ENCODE results near the gene COL27A1.

DNA sequence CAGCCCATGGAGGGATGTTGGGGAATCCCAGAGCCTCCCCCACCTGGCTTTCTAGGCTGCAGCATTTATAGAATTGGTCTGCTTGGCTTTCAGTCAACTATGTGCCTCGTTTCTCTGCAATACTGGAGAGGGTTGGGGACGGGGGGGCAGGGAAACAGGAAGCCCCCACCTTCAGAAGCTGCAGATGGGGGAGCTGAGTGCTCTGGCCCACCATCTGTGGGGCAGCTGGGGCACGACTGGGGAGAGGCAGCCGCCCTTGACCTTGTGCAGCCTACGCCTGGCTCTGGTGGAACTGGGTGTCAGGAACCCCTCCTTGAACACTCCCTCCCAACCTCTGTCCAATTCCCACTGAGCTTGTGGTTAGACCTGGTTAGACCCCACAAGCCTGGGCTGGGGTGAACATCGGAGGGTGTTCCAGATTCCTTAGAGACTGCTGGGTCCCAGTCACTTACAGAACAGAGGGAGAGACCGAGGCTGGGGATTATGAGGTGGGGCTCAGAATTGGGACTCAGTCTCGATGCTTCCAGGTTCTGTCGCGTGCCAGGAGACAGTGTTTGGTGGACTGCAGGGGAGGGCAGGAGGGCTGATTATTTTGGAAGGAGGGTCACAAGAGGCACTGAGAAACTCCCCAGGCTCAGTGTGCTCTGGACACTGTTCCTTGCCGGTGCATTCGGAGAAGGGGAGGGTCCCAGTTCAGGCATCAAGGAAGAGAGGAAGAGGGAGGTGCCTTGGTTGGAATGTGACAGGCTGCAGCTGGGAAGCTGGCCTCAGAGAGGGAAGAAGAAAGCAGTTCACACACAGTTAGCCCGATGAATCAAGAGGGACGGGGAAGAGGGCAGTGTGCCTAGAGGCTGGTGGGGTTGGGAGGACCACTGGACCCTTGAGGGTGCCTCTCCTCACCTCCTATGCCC is 25.6 kb downstream of the COL27A1 start:
- TF ChIP-seq, protein P1, sequence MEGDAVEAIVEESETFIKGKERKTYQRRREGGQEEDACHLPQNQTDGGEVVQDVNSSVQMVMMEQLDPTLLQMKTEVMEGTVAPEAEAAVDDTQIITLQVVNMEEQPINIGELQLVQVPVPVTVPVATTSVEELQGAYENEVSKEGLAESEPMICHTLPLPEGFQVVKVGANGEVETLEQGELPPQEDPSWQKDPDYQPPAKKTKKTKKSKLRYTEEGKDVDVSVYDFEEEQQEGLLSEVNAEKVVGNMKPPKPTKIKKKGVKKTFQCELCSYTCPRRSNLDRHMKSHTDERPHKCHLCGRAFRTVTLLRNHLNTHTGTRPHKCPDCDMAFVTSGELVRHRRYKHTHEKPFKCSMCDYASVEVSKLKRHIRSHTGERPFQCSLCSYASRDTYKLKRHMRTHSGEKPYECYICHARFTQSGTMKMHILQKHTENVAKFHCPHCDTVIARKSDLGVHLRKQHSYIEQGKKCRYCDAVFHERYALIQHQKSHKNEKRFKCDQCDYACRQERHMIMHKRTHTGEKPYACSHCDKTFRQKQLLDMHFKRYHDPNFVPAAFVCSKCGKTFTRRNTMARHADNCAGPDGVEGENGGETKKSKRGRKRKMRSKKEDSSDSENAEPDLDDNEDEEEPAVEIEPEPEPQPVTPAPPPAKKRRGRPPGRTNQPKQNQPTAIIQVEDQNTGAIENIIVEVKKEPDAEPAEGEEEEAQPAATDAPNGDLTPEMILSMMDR (IDR thresholded peaks at IDR 0.05; ENCODE audit: poor library complexity): no peak
- TF ChIP-seq EZH2 (IDR thresholded peaks at IDR 0.05; ENCODE audit: borderline replicate concordance): no peak
- TF ChIP-seq EZH2phosphoT487 (IDR thresholded peaks at IDR 0.05; ENCODE audit: low read depth, severe bottlenecking, unreplicated experiment): no peak
